Adrenal gland (tissue), 5 donors: ENCODE data around the gene LPAR5.

Experiments
- CTCF ChIP-seq, 6 experiments: fragments of 450-650 bp in 4 of 6; fragments of 200-600 bp in 2 of 6; sonication (generic) in 1 of 6; IDR thresholded peaks; 1 replicate in 5 of 6; 2 replicates in 1 of 6; pipeline versions ENCODE4 v1.5.1 to v1.8.0; 2016 to 2021; ENCODE audit warnings: antibody characterized with exemption in 6 of 6, mild to moderate bottlenecking in 2 of 6, moderate library complexity in 1 of 6
- POLR2A ChIP-seq, 2 donors: fragments of 450-650 bp; IDR thresholded peaks; one replicate each; pipeline ENCODE4 v1.6.1; 2017; ENCODE audit warnings: antibody characterized with exemption in 2 of 2, mild to moderate bottlenecking in 2 of 2, moderate library complexity in 1 of 2
- donor health status: DM: no; HTN: no; CAD: no.

- TF ChIP-seq CTCF (IDR thresholded peaks at IDR 0.05) (no peak), POLR2A (IDR thresholded peaks at IDR 0.05) (no peak)
Observed at GRCh38 chr12:6573001-6573400, 62.8 kb downstream of the LPAR5 start.
